NCI-H510A (cell line): ENCODE measurements around the gene HDAC4.
A peak's percentile ranks its signal among the peaks of the same experiment; 100 is the strongest.

Source experiments
- DNase-seq: peaks from one replicate; lab custom pipeline; 2025; lab: John Stamatoyannopoulos, UW

HDAC4 gene

GRCh38 chr2:239279508-239280295 is 121.1 kb downstream of the HDAC4 start:
- DNase-seq = no peak

- DNase-seq = no peak
Measured at GRCh38 chr2:239278941-239279365, 121.9 kb downstream of the HDAC4 start.

GRCh38 chr2:239278361-239278760 is 122.5 kb downstream of the HDAC4 start:
- no peak for DNase-seq

GRCh38 chr2:239277401-239278085 is 123.3 kb downstream of the HDAC4 start:
- DNase-seq = no peak

- no peak for DNase-seq
Measured at GRCh38 chr2:239276851-239277250, 124.0 kb downstream of the HDAC4 start.

- no peak for DNase-seq
Measured at GRCh38 chr2:239275847-239276831, 124.7 kb downstream of the HDAC4 start.

- peak; percentile 55 for DNase-seq
Measured at GRCh38 chr2:239275044-239275685, 125.7 kb downstream of the HDAC4 start.

GRCh38 chr2:239274391-239275043 is 126.3 kb downstream of the HDAC4 start:
- no peak for DNase-seq

GRCh38 chr2:239273280-239274234 is 127.3 kb downstream of the HDAC4 start:
- DNase-seq = no peak

- DNase-seq = no peak
Measured at GRCh38 chr2:239272626-239273025, 128.2 kb downstream of the HDAC4 start.

GRCh38 chr2:239271882-239272281 is 128.9 kb downstream of the HDAC4 start:
- DNase-seq = no peak

GRCh38 chr2:239271471-239271870 is 129.3 kb downstream of the HDAC4 start:
- no peak for DNase-seq

GRCh38 chr2:239269916-239270315 is 130.9 kb downstream of the HDAC4 start:
- no peak for DNase-seq

GRCh38 chr2:239269173-239269885 is 131.5 kb downstream of the HDAC4 start:
- DNase-seq = no peak

GRCh38 chr2:239268549-239268948 is 132.3 kb downstream of the HDAC4 start:
- no peak for DNase-seq

- DNase-seq = no peak
Measured at GRCh38 chr2:239268082-239268481, 132.7 kb downstream of the HDAC4 start.

GRCh38 chr2:239267288-239267951 is 133.4 kb downstream of the HDAC4 start:
- DNase-seq = no peak

GRCh38 chr2:239266779-239267287 is 134.0 kb downstream of the HDAC4 start:
- DNase-seq = no peak

- no peak for DNase-seq
Measured at GRCh38 chr2:239266434-239266766, 134.4 kb downstream of the HDAC4 start.
